SKM-1 treated with dmso at 0.1 percent for 144 hours (cell line): Measurements from ENCODE around the gene APC.
"Not testable (repeated sequence)": the region's sequence is repeated elsewhere in the genome, so short reads cannot be mapped to it uniquely, and the experiment has no call there.

Experiments
- DNase-seq: peaks from one replicate; lab custom pipeline; 2025; ENCODE audit not compliant: unreplicated experiment; lab: John Stamatoyannopoulos, UW

The APC gene

GRCh38 chr5:112848116-112848811, 110.6 kb downstream of the APC start:
- DNase-seq = peak; percentile 66

- DNase-seq = no peak
These were observed 112.2 kb downstream of the APC start for GRCh38 chr5:112849912-112850311.

- no peak for DNase-seq
These were observed 117.0 kb downstream of the APC start for GRCh38 chr5:112854651-112855050.

- no peak for DNase-seq
These were observed 120.2 kb downstream of the APC start for GRCh38 chr5:112857866-112858265.

GRCh38 chr5:112860571-112860928, 122.9 kb downstream of the APC start:
- DNase-seq = not testable (repeated sequence)

- DNase-seq = peak; percentile 94
These were observed 123.4 kb downstream of the APC start, which contains the start of gene SRP19 for GRCh38 chr5:112860929-112861637. TSS of gene SRP19 (plus strand) at chr5:112861287. CDS start at chr5:112861377, 90 bp downstream.

GRCh38 chr5:112861638-112861985, 123.9 kb downstream of the APC start:
- no peak for DNase-seq

GRCh38 chr5:112862085-112862484, 124.4 kb downstream of the APC start:
- no peak for DNase-seq

GRCh38 chr5:112863549-112863948, 125.9 kb downstream of the APC start:
- DNase-seq = no peak

- DNase-seq = no peak
These were observed 127.4 kb downstream of the APC start for GRCh38 chr5:112865128-112865527.

- no peak for DNase-seq
These were observed 129.1 kb downstream of the APC start for GRCh38 chr5:112866739-112867138.

GRCh38 chr5:112867411-112867810, 129.7 kb downstream of the APC start:
- no peak for DNase-seq

- no peak for DNase-seq
These were observed 132.3 kb downstream of the APC start for GRCh38 chr5:112869948-112870347.

- DNase-seq = no peak
These were observed 133.3 kb downstream of the APC start for GRCh38 chr5:112870966-112871365.

- DNase-seq = no peak
These were observed 138.7 kb downstream of the APC start for GRCh38 chr5:112876362-112876761.

- no peak for DNase-seq
These were observed 140.4 kb downstream of the APC start for GRCh38 chr5:112878101-112878500.

- no peak for DNase-seq
These were observed 141.1 kb downstream of the APC start for GRCh38 chr5:112878760-112879159.

GRCh38 chr5:112880219-112880964, 142.7 kb downstream of the APC start:
- no peak for DNase-seq

- no peak for DNase-seq
These were observed 145.5 kb downstream of the APC start for GRCh38 chr5:112883192-112883591.

- no peak for DNase-seq
These were observed 147.3 kb downstream of the APC start for GRCh38 chr5:112885001-112885400.

- DNase-seq = no peak
These were observed 149.3 kb downstream of the APC start for GRCh38 chr5:112886975-112887374.

- not testable (repeated sequence) for DNase-seq
These were observed 154.4 kb downstream of the APC start for GRCh38 chr5:112892066-112892465.
